Neural cell (in vitro differentiated cells): ENCODE measurements around the gene UGT1A8.

Experiments
- CTCF ChIP-seq: fragments of 450-650 bp; IDR thresholded peaks from 2 replicates; pipeline ENCODE4 v1.5.1; 2014; ENCODE audit warnings: antibody characterized with exemption, mild to moderate bottlenecking, moderate library complexity; ENCODE audit not compliant: poor library complexity, severe bottlenecking
- POLR2AphosphoS5 ChIP-seq: IDR thresholded peaks from 2 replicates; pipeline ENCODE4 v1.6.1; 2012

DNA sequence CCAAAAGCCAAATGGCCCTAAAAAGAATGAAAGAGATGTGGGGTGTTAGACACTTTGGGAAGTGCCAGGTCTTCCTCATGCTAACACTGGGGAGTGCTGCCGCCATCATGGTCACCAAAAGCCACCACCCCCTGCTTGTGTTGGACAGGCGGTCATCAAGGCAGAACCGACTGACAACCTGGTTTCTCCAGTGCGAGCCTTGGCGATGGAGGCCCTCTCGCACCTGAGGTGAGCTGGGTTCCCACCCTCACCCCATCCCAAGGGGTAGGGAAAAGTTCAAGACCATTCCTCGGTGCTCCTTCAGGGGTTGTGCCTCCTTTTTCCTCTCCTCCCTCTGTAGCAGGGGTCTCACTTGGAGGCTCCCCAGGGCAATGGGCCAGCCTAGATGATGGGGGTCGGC, 194.3 kb downstream of the UGT1A8 start:
- TF ChIP-seq POLR2AphosphoS5, result no peak
- TF ChIP-seq CTCF, result no peak
